ENCODE results near the gene IWS1.

The IWS1 gene

GRCh38 chr2:127569666-127570065, 43.4 kb upstream of the IWS1 start:
- DNase-seq (ENCODE audit: low spot score) (no peak), ATAC-seq (ENCODE audit: low read depth) (no peak)
- H3K9me3 ChIP-seq (ENCODE audit: severe bottlenecking), result no peaks in the 10 kb centered on the region
- no peaks in the 10 kb centered on the region for H3K4me1 ChIP-seq (ENCODE audit: insufficient read depth, poor library complexity, severe bottlenecking)
- H3K36me3 ChIP-seq (ENCODE audit: low read depth), result no peaks in the 10 kb centered on the region
- TF ChIP-seq CTCF (IDR thresholded peaks at IDR 0.05; ENCODE audit: poor library complexity, severe bottlenecking), result no peak
- no peak overlapping the region for H3K27ac ChIP-seq (ENCODE audit: poor library complexity, severe bottlenecking)
- no peaks in the 10 kb centered on the region for H3K27me3 ChIP-seq (ENCODE audit: insufficient read depth, poor library complexity, severe bottlenecking)
- H3K4me3 ChIP-seq (ENCODE audit: severe bottlenecking), result no peak overlapping the region

- TF ChIP-seq CTCF (IDR thresholded peaks at IDR 0.05; ENCODE audit: poor library complexity, severe bottlenecking), result no peak
- Histone ChIP-seq H3K27ac (ENCODE audit: poor library complexity, severe bottlenecking) (no peak overlapping the region), H3K27me3 (ENCODE audit: insufficient read depth, poor library complexity, severe bottlenecking) (no peaks in the 10 kb centered on the region), H3K4me3 (ENCODE audit: severe bottlenecking) (no peak overlapping the region), H3K9me3 (ENCODE audit: severe bottlenecking) (no peaks in the 10 kb centered on the region), H3K36me3 (ENCODE audit: low read depth) (no peaks in the 10 kb centered on the region), H3K4me1 (ENCODE audit: insufficient read depth, poor library complexity, severe bottlenecking) (no peaks in the 10 kb centered on the region)
- no peak for ATAC-seq (ENCODE audit: low read depth)
- no peak for DNase-seq (ENCODE audit: low spot score)
These were observed 41.8 kb upstream of the IWS1 start for GRCh38 chr2:127568128-127568527.

GRCh38 chr2:127567351-127567854, 41.1 kb upstream of the IWS1 start:
- Histone ChIP-seq H3K36me3 (ENCODE audit: low read depth) (no peaks in the 10 kb centered on the region), H3K27ac (ENCODE audit: poor library complexity, severe bottlenecking) (no peak overlapping the region), H3K4me1 (ENCODE audit: insufficient read depth, poor library complexity, severe bottlenecking) (no peaks in the 10 kb centered on the region), H3K9me3 (ENCODE audit: severe bottlenecking) (no peaks in the 10 kb centered on the region), H3K4me3 (ENCODE audit: severe bottlenecking) (no peak overlapping the region), H3K27me3 (ENCODE audit: insufficient read depth, poor library complexity, severe bottlenecking) (no peaks in the 10 kb centered on the region)
- ATAC-seq (ENCODE audit: low read depth) (no peak), DNase-seq (ENCODE audit: low spot score) (no peak)
- no peak for TF ChIP-seq CTCF (IDR thresholded peaks at IDR 0.05; ENCODE audit: poor library complexity, severe bottlenecking)

- TF ChIP-seq CTCF (IDR thresholded peaks at IDR 0.05; ENCODE audit: poor library complexity, severe bottlenecking), result no peak
- no peak; the same call in 2 of the 3 replicates for ATAC-seq (ENCODE audit: low read depth)
- DNase-seq (ENCODE audit: low spot score), result no peak
These were observed 40.3 kb upstream of the IWS1 start for GRCh38 chr2:127566576-127566975.

GRCh38 chr2:127566139-127566417, 39.8 kb upstream of the IWS1 start:
- H3K9me3 ChIP-seq (ENCODE audit: severe bottlenecking), result no peaks in the 10 kb centered on the region
- DNase-seq (ENCODE audit: low spot score) (no peak), ATAC-seq (ENCODE audit: low read depth) (no peak)
- H3K27me3 ChIP-seq (ENCODE audit: insufficient read depth, poor library complexity, severe bottlenecking), result no peaks in the 10 kb centered on the region
- no peak for TF ChIP-seq CTCF (IDR thresholded peaks at IDR 0.05; ENCODE audit: poor library complexity, severe bottlenecking)
- H3K4me1 ChIP-seq (ENCODE audit: insufficient read depth, poor library complexity, severe bottlenecking), result no peaks in the 10 kb centered on the region
- H3K36me3 ChIP-seq (ENCODE audit: low read depth), result no peaks in the 10 kb centered on the region
- H3K27ac ChIP-seq (ENCODE audit: poor library complexity, severe bottlenecking), result no peak overlapping the region
- H3K4me3 ChIP-seq (ENCODE audit: severe bottlenecking), result no peak overlapping the region

More at GRCh38 chr2:127566576-127566975, 40.3 kb upstream of the IWS1 start:
- Histone ChIP-seq H3K9me3 (ENCODE audit: severe bottlenecking) (no peaks in the 10 kb centered on the region), H3K27ac (ENCODE audit: poor library complexity, severe bottlenecking) (no peak overlapping the region), H3K4me1 (ENCODE audit: insufficient read depth, poor library complexity, severe bottlenecking) (no peaks in the 10 kb centered on the region), H3K4me3 (ENCODE audit: severe bottlenecking) (no peak overlapping the region), H3K27me3 (ENCODE audit: insufficient read depth, poor library complexity, severe bottlenecking) (no peaks in the 10 kb centered on the region), H3K36me3 (ENCODE audit: low read depth) (no peaks in the 10 kb centered on the region)

All from RWPE2 (cell line).